ENCODE data around the gene TEX14.

- TF ChIP-seq, protein P1, sequence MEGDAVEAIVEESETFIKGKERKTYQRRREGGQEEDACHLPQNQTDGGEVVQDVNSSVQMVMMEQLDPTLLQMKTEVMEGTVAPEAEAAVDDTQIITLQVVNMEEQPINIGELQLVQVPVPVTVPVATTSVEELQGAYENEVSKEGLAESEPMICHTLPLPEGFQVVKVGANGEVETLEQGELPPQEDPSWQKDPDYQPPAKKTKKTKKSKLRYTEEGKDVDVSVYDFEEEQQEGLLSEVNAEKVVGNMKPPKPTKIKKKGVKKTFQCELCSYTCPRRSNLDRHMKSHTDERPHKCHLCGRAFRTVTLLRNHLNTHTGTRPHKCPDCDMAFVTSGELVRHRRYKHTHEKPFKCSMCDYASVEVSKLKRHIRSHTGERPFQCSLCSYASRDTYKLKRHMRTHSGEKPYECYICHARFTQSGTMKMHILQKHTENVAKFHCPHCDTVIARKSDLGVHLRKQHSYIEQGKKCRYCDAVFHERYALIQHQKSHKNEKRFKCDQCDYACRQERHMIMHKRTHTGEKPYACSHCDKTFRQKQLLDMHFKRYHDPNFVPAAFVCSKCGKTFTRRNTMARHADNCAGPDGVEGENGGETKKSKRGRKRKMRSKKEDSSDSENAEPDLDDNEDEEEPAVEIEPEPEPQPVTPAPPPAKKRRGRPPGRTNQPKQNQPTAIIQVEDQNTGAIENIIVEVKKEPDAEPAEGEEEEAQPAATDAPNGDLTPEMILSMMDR (IDR thresholded peaks at IDR 0.05), result no peak
- TF ChIP-seq POLR2A (IDR thresholded peaks at IDR 0.05), result no peak
These were observed 119.0 kb downstream of the TEX14 start for GRCh38 chr17:58572846-58573245.
